Upper lobe of left lung (tissue), 6 donors: ENCODE results near the gene GSN. TPM values are rescaled to one million over a fixed set of nuclear protein-coding genes. Genes with fewer than 3 reads are reported as not detected.
A peak's percentile ranks its signal among the peaks of the same experiment; 100 is the strongest.
"Not testable (repeated sequence)": the region's sequence is repeated elsewhere in the genome, so short reads cannot be mapped to it uniquely, and the experiment has no call there.

Experiments used
- ATAC-seq, 2 donors: fragments of 200-7000 bp; cut with Tn5 transposase; one replicate each; pipeline ENCODE4 v1.9.1; 2022; ENCODE audit warnings: mild to moderate bottlenecking in 2 of 2, moderate library complexity in 2 of 2; ENCODE audit not compliant: low FRiP score in 2 of 2
- DNase-seq, 2 donors: peaks; one replicate each; pipeline ENCODE4 v3.0.0-alpha.2; 2019 to 2020
- H3K27ac ChIP-seq, 4 donors: fragments of 200-600 bp; sonication (generic); one replicate each; pipeline ENCODE4 v1.5.1; 2016 to 2019
- H3K27me3 ChIP-seq, 4 donors: fragments of 200-600 bp; sonication (generic); one replicate each; pipeline ENCODE4 v1.5.1; 2017 to 2019
- H3K36me3 ChIP-seq, 4 donors: fragments of 200-600 bp; sonication (generic); one replicate each; pipeline ENCODE4 v1.5.1; 2016 to 2019
- H3K4me1 ChIP-seq, 4 donors: fragments of 200-600 bp; sonication (generic); one replicate each; pipeline ENCODE4 v1.5.1; 2018 to 2019
- H3K4me3 ChIP-seq, 4 donors: fragments of 200-600 bp; sonication (generic); one replicate each; pipeline ENCODE4 v1.5.1; 2017 to 2019; ENCODE audit warnings: mild to moderate bottlenecking in 2 of 4, moderate library complexity in 1 of 4
- H3K9me3 ChIP-seq, 4 donors: fragments of 200-600 bp; sonication (generic); one replicate each; pipeline ENCODE4 v1.5.1; 2018 to 2019
- EP300 ChIP-seq, 4 donors: sonication (generic); formaldehyde crosslinking; IDR thresholded peaks; one replicate each; pipeline ENCODE4 v1.5.1; 2017; ENCODE audit warnings: antibody characterized with exemption in 4 of 4, control low read depth in 2 of 4
- POLR2A ChIP-seq, 4 donors: fragments of 450-650 bp; IDR thresholded peaks; one replicate each; pipeline ENCODE4 v1.5.1; 2016 to 2017; ENCODE audit warnings: antibody characterized with exemption in 4 of 4, mild to moderate bottlenecking in 2 of 4
- POLR2AphosphoS5 ChIP-seq, 2 donors: sonication (generic); formaldehyde crosslinking; IDR thresholded peaks; one replicate each; pipeline ENCODE4 v1.5.1; 2017; ENCODE audit warnings: antibody characterized with exemption in 2 of 2
- WGBS, 2 donors: methylation state at CpG; one replicate each; pipeline ENCODE4 v1.1.5; 2017 to 2018; 5-methylcytosine and 5-hydroxymethylcytosine counted together
- total RNA-seq, 6 donors: library from RNA; depleted of rRNA in 4 of 6; stranded (reverse); fragments of >200 nt in 4 of 6; gene quantifications; one replicate each; pipeline versions ENCODE4 v1.1.0 to v1.2.1, GENCODE V29; 2016 to 2021
- TF ChIP-seq, protein P1 (sequence below), 6 experiments: fragments of 450-650 bp in 4 of 6; fragments of 200-600 bp in 2 of 6; sonication (generic) in 2 of 6; IDR thresholded peaks; one replicate each; pipeline ENCODE4 v1.5.1; 2016 to 2019; ENCODE audit warnings: antibody characterized with exemption in 6 of 6
- donor health status: DM: no; HTN: no; CAD: no; lungs with moderate emphysema.
- donor health status: DM: no; HTN: yes; CAD: no; lungs with severe emphysema.

The GSN gene
- total RNA-seq, 6 donors from 2014 or later, result 217 to 935 (median 648) TPM

DNA sequence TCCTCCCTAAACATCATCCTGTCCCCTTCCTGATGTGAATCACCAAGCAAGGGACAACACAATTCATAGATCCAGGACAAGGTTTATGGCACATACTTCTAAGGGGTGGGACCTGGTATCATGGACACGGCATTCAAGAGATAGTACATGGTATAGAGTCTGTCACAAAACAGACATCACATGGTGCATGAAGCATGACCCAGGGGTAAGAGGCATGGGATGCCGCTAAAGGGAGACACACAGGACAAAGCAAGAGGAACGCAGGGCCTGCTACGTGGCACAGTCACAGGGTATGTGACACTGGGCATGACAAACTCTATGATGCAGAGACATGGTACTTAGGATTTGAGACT is 20.7 kb downstream of the GSN start:
- TF ChIP-seq POLR2A (IDR thresholded peaks at IDR 0.05) (no peak), EP300 (IDR thresholded peaks at IDR 0.05) (no peak), POLR2AphosphoS5 (IDR thresholded peaks at IDR 0.05) (no peak)
- TF ChIP-seq, protein P1, sequence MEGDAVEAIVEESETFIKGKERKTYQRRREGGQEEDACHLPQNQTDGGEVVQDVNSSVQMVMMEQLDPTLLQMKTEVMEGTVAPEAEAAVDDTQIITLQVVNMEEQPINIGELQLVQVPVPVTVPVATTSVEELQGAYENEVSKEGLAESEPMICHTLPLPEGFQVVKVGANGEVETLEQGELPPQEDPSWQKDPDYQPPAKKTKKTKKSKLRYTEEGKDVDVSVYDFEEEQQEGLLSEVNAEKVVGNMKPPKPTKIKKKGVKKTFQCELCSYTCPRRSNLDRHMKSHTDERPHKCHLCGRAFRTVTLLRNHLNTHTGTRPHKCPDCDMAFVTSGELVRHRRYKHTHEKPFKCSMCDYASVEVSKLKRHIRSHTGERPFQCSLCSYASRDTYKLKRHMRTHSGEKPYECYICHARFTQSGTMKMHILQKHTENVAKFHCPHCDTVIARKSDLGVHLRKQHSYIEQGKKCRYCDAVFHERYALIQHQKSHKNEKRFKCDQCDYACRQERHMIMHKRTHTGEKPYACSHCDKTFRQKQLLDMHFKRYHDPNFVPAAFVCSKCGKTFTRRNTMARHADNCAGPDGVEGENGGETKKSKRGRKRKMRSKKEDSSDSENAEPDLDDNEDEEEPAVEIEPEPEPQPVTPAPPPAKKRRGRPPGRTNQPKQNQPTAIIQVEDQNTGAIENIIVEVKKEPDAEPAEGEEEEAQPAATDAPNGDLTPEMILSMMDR (IDR thresholded peaks at IDR 0.05), result no peak
- peak overlapping the region; percentile 92 to 97 (median 96) for H3K27ac ChIP-seq
- H3K9me3 ChIP-seq, result no peaks in the 10 kb centered on the region
- ATAC-seq, result no peak
- no peak overlapping the region for H3K4me3 ChIP-seq
- no peaks in the 10 kb centered on the region for H3K36me3 ChIP-seq
- DNase-seq, result no peak
- no peaks in the 10 kb centered on the region for H3K27me3 ChIP-seq
- H3K4me1 ChIP-seq, result peaks cover 67 to 77% (median 71%) of the 10 kb centered on the region in 4 donors
- 64 to 81% methylated on average over 4 of the region's 4 CpGs for WGBS, 2 donors

- Histone ChIP-seq H3K36me3 (no peaks in the 10 kb centered on the region), H3K4me3 (no peak overlapping the region), H3K4me1 (peaks cover 66 to 76% (median 71%) of the 10 kb centered on the region in 4 donors), H3K27ac (peak overlapping the region; percentile 92 to 97 (median 96)), H3K27me3 (no peaks in the 10 kb centered on the region), H3K9me3 (no peaks in the 10 kb centered on the region)
- ATAC-seq, result peak; percentile 60 to 81
- DNase-seq, result peak in 1 of 2 donors; percentile 77
- TF ChIP-seq POLR2AphosphoS5 (IDR thresholded peaks at IDR 0.05) (peak in 1 of 2 donors; percentile 38), POLR2A (IDR thresholded peaks at IDR 0.05) (peak in 1 of 4 donors; percentile 51), EP300 (IDR thresholded peaks at IDR 0.05) (no peak)
- TF ChIP-seq, protein P1 (IDR thresholded peaks at IDR 0.05), result no peak
- 29 to 32% methylated on average over 10 of the region's 10 CpGs for WGBS, 2 donors
Observed at GRCh38 chr9:121289026-121289771, 21.2 kb downstream of the GSN start.

- 67 to 79% methylated on average over 6 to 7 of the region's 7 CpGs for WGBS, 2 donors
- Histone ChIP-seq H3K9me3 (no peaks in the 10 kb centered on the region), H3K4me3 (no peak overlapping the region), H3K36me3 (no peaks in the 10 kb centered on the region), H3K27ac (peak overlapping the region; percentile 92 to 97 (median 96)), H3K27me3 (no peaks in the 10 kb centered on the region), H3K4me1 (peaks cover 66 to 76% (median 71%) of the 10 kb centered on the region in 4 donors)
- no peak for DNase-seq
- no peak for TF ChIP-seq EP300 (IDR thresholded peaks at IDR 0.05)
- no peak for TF ChIP-seq POLR2A (IDR thresholded peaks at IDR 0.05)
- TF ChIP-seq, protein P1 (IDR thresholded peaks at IDR 0.05), result no peak
- TF ChIP-seq POLR2AphosphoS5 (IDR thresholded peaks at IDR 0.05), result no peak
- no peak for ATAC-seq
Observed at GRCh38 chr9:121289772-121290370, 21.9 kb downstream of the GSN start.

DNA sequence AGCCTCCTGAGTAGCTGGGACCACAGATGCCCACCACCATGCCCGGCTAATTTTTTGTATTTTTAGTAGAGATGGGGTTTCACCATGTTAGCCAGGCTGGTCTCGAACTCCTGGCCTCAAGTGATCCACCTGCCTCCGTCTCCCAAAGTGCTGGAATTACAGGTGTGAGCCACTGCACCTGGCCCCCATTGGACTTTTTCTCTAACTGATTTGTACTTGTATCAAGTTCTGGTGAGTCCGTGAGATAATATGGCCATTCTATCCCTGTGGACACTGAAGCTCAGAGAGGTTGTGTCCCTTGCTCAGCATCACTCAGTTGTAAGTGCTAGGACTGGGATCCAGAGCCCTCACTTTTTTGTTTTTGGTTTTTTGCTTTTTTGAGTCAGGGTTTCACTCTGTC is 23.6 kb downstream of the GSN start:
- not testable (repeated sequence) for DNase-seq, H3K36me3 ChIP-seq, H3K27me3 ChIP-seq, H3K9me3 ChIP-seq, H3K4me3 ChIP-seq, ATAC-seq
- peaks cover 66 to 76% (median 71%) of the 10 kb centered on the region in 4 donors for H3K4me1 ChIP-seq
- peak overlapping the region in 1 of 4 donors; percentile 88 for H3K27ac ChIP-seq
- 71 to 72% methylated on average over 4 of the region's 4 CpGs for WGBS, 2 donors

- Histone ChIP-seq H3K27me3 (no peaks in the 10 kb centered on the region), H3K4me3 (no peak overlapping the region), H3K9me3 (no peaks in the 10 kb centered on the region), H3K4me1 (peaks cover 66 to 76% (median 70%) of the 10 kb centered on the region in 4 donors), H3K27ac (peak overlapping the region in 2 of 4 donors; percentile 1 to 88), H3K36me3 (no peaks in the 10 kb centered on the region)
- TF ChIP-seq EP300 (IDR thresholded peaks at IDR 0.05), result no peak
- no peak for TF ChIP-seq POLR2AphosphoS5 (IDR thresholded peaks at IDR 0.05)
- TF ChIP-seq, protein P1 (IDR thresholded peaks at IDR 0.05), result no peak
- TF ChIP-seq POLR2A (IDR thresholded peaks at IDR 0.05), result no peak
- WGBS, 2 donors, result 100% methylated on average over 1 of the region's 1 CpG
- no peak for ATAC-seq
- DNase-seq, result no peak
Observed at GRCh38 chr9:121292051-121292450, 24.1 kb downstream of the GSN start.
